SK-N-SH treated with all-trans-retinoic acid at 6 μM for 48 hours (cell line): ENCODE measurements around the gene LRRC15.

Experiments
- CSDC2 ChIP-seq: fragments of 250-450 bp; sonication (Bioruptor Pico); IDR thresholded peaks from 2 replicates; pipeline ENCODE4 v1.5.0; 2020; ENCODE audit warnings: mild to moderate bottlenecking, moderate library complexity
- ISL1 ChIP-seq: fragments of 250-450 bp; sonication (Bioruptor Pico); IDR thresholded peaks from 2 replicates; pipeline ENCODE4 v2.1.2; 2022; ENCODE audit warnings: mild to moderate bottlenecking, moderate library complexity
- TF ChIP-seq, protein P1 (sequence below): fragments of 250-450 bp; sonication (Bioruptor Pico); IDR thresholded peaks from 2 replicates; pipeline ENCODE4 v1.5.1; 2020; ENCODE audit warnings: low read depth, mild to moderate bottlenecking, moderate library complexity

DNA sequence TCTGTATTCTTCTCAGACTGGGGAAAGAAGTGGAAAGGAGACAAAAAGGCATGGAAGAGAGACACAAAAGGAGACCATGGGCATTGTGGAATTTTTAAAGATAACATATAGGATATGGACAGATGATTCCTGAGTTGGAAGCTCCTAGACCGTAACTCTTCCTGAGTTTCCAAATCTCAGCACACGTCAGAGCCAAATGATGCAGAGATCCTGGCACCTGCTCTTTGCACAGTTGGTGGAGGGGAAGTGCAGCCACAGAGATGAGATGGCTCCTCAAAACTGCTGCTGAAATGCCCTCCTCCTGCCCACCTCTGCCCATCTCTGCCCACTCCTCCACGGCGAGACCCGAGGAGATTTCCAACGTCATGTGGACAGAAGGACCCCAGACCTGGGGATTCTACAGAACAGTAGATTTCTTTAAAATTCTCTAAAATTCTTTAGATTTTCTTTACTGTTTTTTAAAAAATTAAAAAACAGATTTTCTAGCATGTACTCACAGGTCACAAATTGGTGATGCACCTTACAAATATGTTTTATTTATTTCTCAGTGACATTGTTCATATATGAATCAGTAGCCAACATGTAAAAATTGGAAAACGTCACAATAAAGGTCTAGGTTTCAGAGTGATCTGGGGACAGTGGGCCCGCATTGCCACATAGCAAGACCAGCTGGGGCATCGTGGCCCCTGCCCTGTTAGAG, 26.5 kb downstream of the LRRC15 start:
- TF ChIP-seq ISL1 (CRISPR knock-in tag) (no peak), CSDC2 (CRISPR knock-in tag) (no peak)
- TF ChIP-seq, protein P1, sequence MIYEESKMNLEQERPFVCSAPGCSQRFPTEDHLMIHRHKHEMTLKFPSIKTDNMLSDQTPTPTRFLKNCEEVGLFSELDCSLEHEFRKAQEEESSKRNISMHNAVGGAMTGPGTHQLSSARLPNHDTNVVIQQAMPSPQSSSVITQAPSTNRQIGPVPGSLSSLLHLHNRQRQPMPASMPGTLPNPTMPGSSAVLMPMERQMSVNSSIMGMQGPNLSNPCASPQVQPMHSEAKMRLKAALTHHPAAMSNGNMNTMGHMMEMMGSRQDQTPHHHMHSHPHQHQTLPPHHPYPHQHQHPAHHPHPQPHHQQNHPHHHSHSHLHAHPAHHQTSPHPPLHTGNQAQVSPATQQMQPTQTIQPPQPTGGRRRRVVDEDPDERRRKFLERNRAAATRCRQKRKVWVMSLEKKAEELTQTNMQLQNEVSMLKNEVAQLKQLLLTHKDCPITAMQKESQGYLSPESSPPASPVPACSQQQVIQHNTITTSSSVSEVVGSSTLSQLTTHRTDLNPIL (CRISPR knock-in tag) = no peak
